Fibroblast of lung (primary cell): ENCODE data around the gene CNN2. TPM values are rescaled to one million over a fixed set of nuclear protein-coding genes. Genes with fewer than 3 reads are reported as not detected.

Experiments used
- DNase-seq, 2 donors: peaks; one replicate each; pipeline versions ENCODE4 v3.0.0 to v3.0.0-alpha.2; 2010; ENCODE audit warnings: low read depth in 2 of 2
- H2AFZ ChIP-seq: 2 replicates; pipeline ENCODE4 v1.5.1; 2012; ENCODE audit warnings: low read length, control low read depth, inconsistent platforms
- H3K27ac ChIP-seq: 2 replicates; pipeline ENCODE4 v1.5.1; 2011; ENCODE audit warnings: low read length, control low read depth; ENCODE audit not compliant: insufficient read depth
- H3K27me3 ChIP-seq: 2 replicates; pipeline ENCODE4 v1.5.1; 2011; ENCODE audit warnings: mild to moderate bottlenecking, low read length; ENCODE audit not compliant: control insufficient read depth, insufficient read depth
- H3K36me3 ChIP-seq: 2 replicates; pipeline ENCODE4 v1.5.1; 2011; ENCODE audit warnings: low read length; ENCODE audit not compliant: control insufficient read depth, insufficient read depth
- H3K4me1 ChIP-seq: 2 replicates; pipeline ENCODE4 v1.5.1; 2011; ENCODE audit warnings: low read length; ENCODE audit not compliant: control insufficient read depth, insufficient read depth; ENCODE audit errors: extremely low read depth
- H3K4me2 ChIP-seq: 2 replicates; pipeline ENCODE4 v1.5.1; 2011; ENCODE audit warnings: low read length, control low read depth; ENCODE audit not compliant: insufficient read depth; ENCODE audit errors: extremely low read depth
- H3K4me3 ChIP-seq, 4 experiments: fragments of 200-600 bp in 1 of 4; sonication (generic) in 1 of 4; replicated peaks in 1 of 4; 2 replicates each; pipeline ENCODE4 v1.5.1; 2011 to 2016; ENCODE audit warnings: low read length in 4 of 4, low read depth in 3 of 4, mild to moderate bottlenecking in 3 of 4, control low read depth in 2 of 4, inconsistent platforms in 1 of 4, mixed read lengths in 1 of 4; ENCODE audit not compliant: insufficient read depth in 1 of 4; ENCODE audit errors: control extremely low read depth in 1 of 4
- H3K79me2 ChIP-seq: 2 replicates; pipeline ENCODE4 v1.5.1; 2012; ENCODE audit warnings: mild to moderate bottlenecking, low read length, inconsistent platforms; ENCODE audit not compliant: control insufficient read depth, insufficient read depth
- H3K9ac ChIP-seq: 2 replicates; pipeline ENCODE4 v1.5.1; 2011; ENCODE audit warnings: mild to moderate bottlenecking, low read length, control low read depth; ENCODE audit not compliant: insufficient read depth
- H3K9me3 ChIP-seq: 2 replicates; pipeline ENCODE4 v1.5.1; 2012; ENCODE audit warnings: low read depth, low read length; ENCODE audit not compliant: control insufficient read depth, insufficient read depth
- H4K20me1 ChIP-seq: 2 replicates; pipeline ENCODE4 v1.5.1; 2011; ENCODE audit warnings: low read length; ENCODE audit not compliant: control insufficient read depth, insufficient read depth; ENCODE audit errors: extremely low read depth
- CTCF ChIP-seq, 2 donors: IDR thresholded peaks in 1 of 2; conservative IDR thresholded peaks in 1 of 2; 1 replicate in 1 of 2; 2 replicates in 1 of 2; pipeline ENCODE4 v1.5.1; 2011 to 2012; ENCODE audit warnings: low read length in 2 of 2, control low read depth in 1 of 2, inconsistent platforms in 1 of 2, low read depth in 1 of 2, mild to moderate bottlenecking in 1 of 2
- EZH2 ChIP-seq: IDR thresholded peaks from 2 replicates; pipeline ENCODE4 v1.5.1; 2012; ENCODE audit warnings: low read length, control low read depth, mild to moderate bottlenecking; ENCODE audit errors: missing control alignments
- polyA plus RNA-seq, 2 donors: library from polyadenylated mRNA; depleted of rRNA in 1 of 2; stranded (reverse) in 1 of 2; unstranded in 1 of 2; fragments of >200 nt; gene quantifications; 2 replicates each; pipeline ENCODE4 v1.2.1, GENCODE V29; 2011 to 2012; ENCODE audit warnings: missing spikeins in 1 of 2
- total RNA-seq: library from RNA; depleted of rRNA; stranded (reverse); fragments of >200 nt; gene quantifications from 2 replicates; pipeline ENCODE4 v1.2.1, GENCODE V29; 2014

The CNN2 gene
- total and polyA plus RNA-seq, 2 donors (not counting 1 experiment from before 2014, with no cell fraction given), result 194 to 473 TPM

- no peak overlapping the region for H3K4me3 ChIP-seq
- no peak overlapping the region for H2AFZ ChIP-seq
- no peaks in the 10 kb centered on the region for H3K79me2 ChIP-seq
- peaks cover under 1% of the 10 kb centered on the region for H3K27me3 ChIP-seq
- DNase-seq, result no peak
- H3K4me2 ChIP-seq, result no peak overlapping the region
- no peaks in the 10 kb centered on the region for H3K4me1 ChIP-seq
- no peak for TF ChIP-seq EZH2
- TF ChIP-seq CTCF (conservative IDR thresholded peaks at IDR 0.05 in 1 of 2, IDR thresholded peaks at IDR 0.05 in 1 of 2; ENCODE audit: low read depth in 1 of 2, low read length in 2 of 2), result no peak
- H3K36me3 ChIP-seq, result peaks cover 23% of the 10 kb centered on the region
- H3K27ac ChIP-seq, result no peak overlapping the region
- no peaks in the 10 kb centered on the region for H3K9me3 ChIP-seq
- H3K9ac ChIP-seq, result no peak overlapping the region
- H4K20me1 ChIP-seq, result no peaks in the 10 kb centered on the region
Observed at GRCh38 chr19:990746-991145, 35.7 kb upstream of the CNN2 start.

- H4K20me1 ChIP-seq, result no peaks in the 10 kb centered on the region
- H3K4me1 ChIP-seq, result no peaks in the 10 kb centered on the region
- no peak overlapping the region for H3K27ac ChIP-seq
- TF ChIP-seq CTCF (conservative IDR thresholded peaks at IDR 0.05 in 1 of 2, IDR thresholded peaks at IDR 0.05 in 1 of 2; ENCODE audit: low read depth in 1 of 2, low read length in 2 of 2), result no peak
- no peak for TF ChIP-seq EZH2
- no peaks in the 10 kb centered on the region for H3K9me3 ChIP-seq
- no peak overlapping the region for H2AFZ ChIP-seq
- H3K79me2 ChIP-seq, result no peaks in the 10 kb centered on the region
- H3K4me3 ChIP-seq, result no peak overlapping the region
- no peak overlapping the region for H3K9ac ChIP-seq
- H3K36me3 ChIP-seq, result peaks cover 23% of the 10 kb centered on the region
- peaks cover 7% of the 10 kb centered on the region for H3K27me3 ChIP-seq
- H3K4me2 ChIP-seq, result no peak overlapping the region
- peak; percentile 22 to 60 for DNase-seq
Observed at GRCh38 chr19:991174-991931, 35.1 kb upstream of the CNN2 start.

DNA sequence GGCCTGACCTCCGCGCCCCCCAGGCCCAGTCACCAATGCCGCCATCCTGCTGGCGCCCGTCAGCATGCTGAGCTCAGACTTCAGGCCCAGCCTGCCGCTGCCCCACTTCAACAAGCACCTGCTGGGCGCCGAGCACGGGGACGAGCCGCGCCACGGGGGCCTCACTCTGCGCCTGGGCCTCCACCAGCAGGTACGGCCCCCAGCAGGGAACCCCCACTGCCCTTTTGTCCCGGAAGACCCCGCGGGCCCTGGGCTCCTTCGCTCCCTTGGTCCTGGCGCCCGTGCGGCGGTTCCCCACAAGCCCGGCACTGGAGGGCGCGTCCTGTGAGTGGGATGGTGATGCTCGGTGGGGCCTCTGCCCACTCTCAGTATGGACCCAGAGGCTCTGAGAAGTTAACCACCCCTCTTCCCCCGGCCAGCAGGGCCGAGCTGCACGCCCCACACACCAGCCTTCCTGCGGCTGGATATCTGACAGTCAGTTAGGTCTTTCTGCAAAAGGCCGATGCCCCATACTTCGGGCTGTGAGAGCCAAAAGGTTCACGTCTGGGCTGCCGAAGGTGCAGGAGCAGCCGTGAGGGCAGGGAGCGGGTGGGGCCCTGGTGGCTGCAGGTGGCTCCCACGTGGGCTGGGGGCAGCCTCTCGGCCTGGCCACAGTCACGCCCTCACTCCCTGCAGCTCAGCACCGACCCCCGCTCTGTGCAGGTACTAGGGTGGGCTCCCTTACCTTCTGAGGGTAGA is 34.3 kb upstream of the CNN2 start:
- H2AFZ ChIP-seq, result no peak overlapping the region
- peaks cover 22% of the 10 kb centered on the region for H3K36me3 ChIP-seq
- no peak overlapping the region for H3K4me2 ChIP-seq
- H3K79me2 ChIP-seq, result no peaks in the 10 kb centered on the region
- no peak overlapping the region for H3K27ac ChIP-seq
- no peaks in the 10 kb centered on the region for H3K4me1 ChIP-seq
- no peaks in the 10 kb centered on the region for H4K20me1 ChIP-seq
- TF ChIP-seq CTCF (conservative IDR thresholded peaks at IDR 0.05 in 1 of 2, IDR thresholded peaks at IDR 0.05 in 1 of 2; ENCODE audit: low read depth in 1 of 2, low read length in 2 of 2) (no peak), EZH2 (no peak)
- H3K4me3 ChIP-seq, result no peak overlapping the region
- H3K9ac ChIP-seq, result no peak overlapping the region
- no peak for DNase-seq
- peaks cover 11% of the 10 kb centered on the region for H3K27me3 ChIP-seq
- H3K9me3 ChIP-seq, result no peaks in the 10 kb centered on the region
